SU-DHL-6 (cell line): Measurements from ENCODE around the gene PASD1.

Source experiments
- H2AFZ ChIP-seq: fragments of 200-600 bp; sonication (generic); 2 replicates; pipeline ENCODE4 v1.6.1; 2014; ENCODE audit warnings: low read depth, mild to moderate bottlenecking, moderate library complexity, mixed read lengths, antibody characterized with exemption, low read length; ENCODE audit not compliant: severe bottlenecking
- H3F3A ChIP-seq: fragments of 200-600 bp; shearing (Covaris generic); 2 replicates; pipeline ENCODE4 v1.6.0; 2016; ENCODE audit warnings: antibody characterized with exemption, mild to moderate bottlenecking; ENCODE audit not compliant: insufficient read depth
- H3K27ac ChIP-seq: fragments of 200-600 bp; sonication (generic); 2 replicates; pipeline ENCODE4 v1.5.1; 2016; ENCODE audit warnings: low read depth, mild to moderate bottlenecking, low read length, moderate library complexity, mixed read lengths
- H3K27me3 ChIP-seq: fragments of 200-600 bp; sonication (generic), shearing (Covaris generic); 2 replicates; pipeline ENCODE4 v1.6.0; 2014; ENCODE audit warnings: mild to moderate bottlenecking, low read length
- H3K36me3 ChIP-seq: fragments of 200-600 bp; sonication (generic); 2 replicates; pipeline ENCODE4 v1.6.1; 2014; ENCODE audit warnings: mild to moderate bottlenecking, low read length, mixed read lengths
- H3K4me2 ChIP-seq: fragments of 300-600, 200-600 bp; shearing (Covaris generic), sonication (generic); 2 replicates; pipeline ENCODE4 v1.6.0; 2014; ENCODE audit warnings: low read length, low read depth, mild to moderate bottlenecking; ENCODE audit not compliant: poor library complexity, severe bottlenecking
- H3K4me3 ChIP-seq: fragments of 200-600 bp; sonication (generic); 2 replicates; pipeline ENCODE4 v1.5.1; 2014; ENCODE audit warnings: antibody characterized with exemption, low read length, mild to moderate bottlenecking, mixed read lengths; ENCODE audit not compliant: insufficient read depth, poor library complexity, severe bottlenecking
- H3K79me2 ChIP-seq: fragments of 200-600 bp; sonication (generic); 2 replicates; pipeline ENCODE4 v1.6.1; 2014; ENCODE audit warnings: mild to moderate bottlenecking, low read length, moderate library complexity; ENCODE audit not compliant: insufficient read depth
- H3K9ac ChIP-seq: fragments of 200-600 bp; sonication (generic); 2 replicates; pipeline ENCODE4 v1.7.0; 2014; ENCODE audit warnings: mild to moderate bottlenecking, low read length
- H3K9me2 ChIP-seq: fragments of 200-600 bp; sonication (generic); replicated peaks from 2 replicates; pipeline ENCODE4 v1.6.1; 2014; ENCODE audit warnings: low read length; ENCODE audit not compliant: insufficient read depth
- H3K9me3 ChIP-seq: fragments of 200-600 bp; sonication (generic); 2 replicates; pipeline ENCODE4 v1.6.1; 2014; ENCODE audit warnings: low read length, mixed read lengths; ENCODE audit not compliant: insufficient read depth
- H4K20me1 ChIP-seq: fragments of 200-600 bp; sonication (generic); 2 replicates; pipeline ENCODE4 v1.6.1; 2014; ENCODE audit warnings: low read depth, mild to moderate bottlenecking, antibody characterized with exemption, low read length, moderate library complexity, mixed read lengths
- CTCF ChIP-seq: fragments of 200-600 bp; sonication (generic); IDR thresholded peaks from one replicate; pipeline ENCODE4 v1.5.1; 2017; ENCODE audit warnings: antibody characterized with exemption, mild to moderate bottlenecking, low read length, moderate library complexity; ENCODE audit not compliant: insufficient read depth, poor library complexity, severe bottlenecking
- EZH2phosphoT487 ChIP-seq: fragments of 200-600 bp; sonication (generic), shearing (Covaris generic); conservative IDR thresholded peaks from 2 replicates; pipeline ENCODE4 v1.6.1; 2018; ENCODE audit warnings: mild to moderate bottlenecking, antibody characterized with exemption, low read length, moderate library complexity, mixed read lengths

The PASD1 gene, protein sequence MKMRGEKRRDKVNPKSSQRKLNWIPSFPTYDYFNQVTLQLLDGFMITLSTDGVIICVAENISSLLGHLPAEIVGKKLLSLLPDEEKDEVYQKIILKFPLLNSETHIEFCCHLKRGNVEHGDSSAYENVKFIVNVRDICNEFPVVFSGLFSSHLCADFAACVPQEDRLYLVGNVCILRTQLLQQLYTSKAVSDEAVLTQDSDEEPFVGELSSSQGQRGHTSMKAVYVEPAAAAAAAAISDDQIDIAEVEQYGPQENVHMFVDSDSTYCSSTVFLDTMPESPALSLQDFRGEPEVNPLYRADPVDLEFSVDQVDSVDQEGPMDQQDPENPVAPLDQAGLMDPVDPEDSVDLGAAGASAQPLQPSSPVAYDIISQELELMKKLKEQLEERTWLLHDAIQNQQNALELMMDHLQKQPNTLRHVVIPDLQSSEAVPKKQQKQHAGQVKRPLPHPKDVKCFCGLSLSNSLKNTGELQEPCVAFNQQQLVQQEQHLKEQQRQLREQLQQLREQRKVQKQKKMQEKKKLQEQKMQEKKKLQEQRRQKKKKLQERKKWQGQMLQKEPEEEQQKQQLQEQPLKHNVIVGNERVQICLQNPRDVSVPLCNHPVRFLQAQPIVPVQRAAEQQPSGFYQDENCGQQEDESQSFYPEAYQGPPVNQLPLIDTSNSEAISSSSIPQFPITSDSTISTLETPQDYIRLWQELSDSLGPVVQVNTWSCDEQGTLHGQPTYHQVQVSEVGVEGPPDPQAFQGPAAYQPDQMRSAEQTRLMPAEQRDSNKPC

GRCh38 chrX:151563449-151563848 is at the start of gene PASD1:
PASD1 (plus strand) TSS chrX:151563675; CDS start chrX:151601554, 37,879 bp downstream.
- Histone ChIP-seq H3K79me2 (no peaks in the 10 kb centered on the region), H3K27me3 (no peaks in the 10 kb centered on the region), H3K9ac (no peak within 1 kb of the TSS), H3K27ac (no peak within 1 kb of the TSS), H2AFZ (no peak within 1 kb of the TSS), H3K4me3 (no peak within 1 kb of the TSS), H3K9me2 (no peaks in the 10 kb centered on the region), H4K20me1 (no peaks in the 10 kb centered on the region), H3K9me3 (no peaks in the 10 kb centered on the region), H3K4me2 (no peak within 1 kb of the TSS), H3F3A (no peaks in the 10 kb centered on the region), H3K36me3 (no peaks in the 10 kb centered on the region)
- no peak for TF ChIP-seq CTCF
- TF ChIP-seq EZH2phosphoT487: no peak

DNA sequence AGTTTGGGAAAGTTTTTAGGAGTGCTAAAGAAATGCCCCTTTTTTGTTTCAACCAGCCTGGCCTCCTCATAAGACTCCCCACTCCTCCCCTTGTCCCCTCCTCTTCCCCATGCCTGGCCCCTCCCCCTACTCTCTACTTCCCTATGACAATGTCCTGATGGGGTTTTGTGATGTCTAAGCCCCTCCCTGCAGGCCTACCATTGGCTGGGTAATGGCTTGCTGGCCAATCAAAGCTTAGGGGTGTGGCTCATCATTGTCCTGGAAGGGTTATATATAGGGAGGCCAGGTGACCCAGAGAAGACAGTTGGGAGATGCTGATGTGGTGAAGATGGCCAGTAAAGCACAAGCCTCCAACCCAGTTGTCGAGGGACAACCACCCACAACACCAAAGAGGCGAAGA is 48.2 kb upstream of the PASD1 start:
- Histone ChIP-seq H4K20me1 (no peaks in the 10 kb centered on the region), H3K4me2 (no peak overlapping the region), H3K27me3 (no peaks in the 10 kb centered on the region), H3K36me3 (no peaks in the 10 kb centered on the region), H3K79me2 (no peaks in the 10 kb centered on the region), H3F3A (no peaks in the 10 kb centered on the region), H2AFZ (no peak overlapping the region), H3K9ac (no peak overlapping the region), H3K4me3 (no peak overlapping the region), H3K9me2 (no peaks in the 10 kb centered on the region), H3K27ac (no peak overlapping the region), H3K9me3 (no peaks in the 10 kb centered on the region)
- TF ChIP-seq CTCF (no peak), EZH2phosphoT487 (no peak)

GRCh38 chrX:151516538-151517187 is 46.8 kb upstream of the PASD1 start:
- H3K9me2 ChIP-seq: no peaks in the 10 kb centered on the region
- no peak overlapping the region for H3K9ac ChIP-seq
- H3K4me2 ChIP-seq: no peak overlapping the region
- no peak overlapping the region for H2AFZ ChIP-seq
- H3K4me3 ChIP-seq: no peak overlapping the region
- TF ChIP-seq CTCF (no peak), EZH2phosphoT487 (no peak)
- no peaks in the 10 kb centered on the region for H3K27me3 ChIP-seq
- H3K9me3 ChIP-seq: no peaks in the 10 kb centered on the region
- no peaks in the 10 kb centered on the region for H3K79me2 ChIP-seq
- H4K20me1 ChIP-seq: no peaks in the 10 kb centered on the region
- H3K27ac ChIP-seq: no peak overlapping the region
- H3F3A ChIP-seq: no peaks in the 10 kb centered on the region
- no peaks in the 10 kb centered on the region for H3K36me3 ChIP-seq
